ENCODE data around the gene ZNF10.

GRCh38 chr12:133206390-133206789 is 76.0 kb downstream of the ZNF10 start:
- TF ChIP-seq CTCF (optimal IDR thresholded peaks at IDR 0.05 in 1 of 3, IDR thresholded peaks at IDR 0.05 in 1 of 3, conservative IDR thresholded peaks at IDR 0.05 in 1 of 3; ENCODE audit: extremely low read depth in 1 of 3, insufficient read depth in 2 of 3, low read length in 3 of 3) (no peak), EZH2 (IDR thresholded peaks at IDR 0.05; ENCODE audit: low read length) (no peak)
